Activated CD4-positive, CD25-positive, alpha-beta regulatory T cell (primary cell): ENCODE measurements around the gene OCSTAMP.

Experiments
- DNase-seq, 4 experiments: peaks; one replicate each; lab custom pipeline; 2025; lab: John Stamatoyannopoulos, UW

OCSTAMP gene

DNA sequence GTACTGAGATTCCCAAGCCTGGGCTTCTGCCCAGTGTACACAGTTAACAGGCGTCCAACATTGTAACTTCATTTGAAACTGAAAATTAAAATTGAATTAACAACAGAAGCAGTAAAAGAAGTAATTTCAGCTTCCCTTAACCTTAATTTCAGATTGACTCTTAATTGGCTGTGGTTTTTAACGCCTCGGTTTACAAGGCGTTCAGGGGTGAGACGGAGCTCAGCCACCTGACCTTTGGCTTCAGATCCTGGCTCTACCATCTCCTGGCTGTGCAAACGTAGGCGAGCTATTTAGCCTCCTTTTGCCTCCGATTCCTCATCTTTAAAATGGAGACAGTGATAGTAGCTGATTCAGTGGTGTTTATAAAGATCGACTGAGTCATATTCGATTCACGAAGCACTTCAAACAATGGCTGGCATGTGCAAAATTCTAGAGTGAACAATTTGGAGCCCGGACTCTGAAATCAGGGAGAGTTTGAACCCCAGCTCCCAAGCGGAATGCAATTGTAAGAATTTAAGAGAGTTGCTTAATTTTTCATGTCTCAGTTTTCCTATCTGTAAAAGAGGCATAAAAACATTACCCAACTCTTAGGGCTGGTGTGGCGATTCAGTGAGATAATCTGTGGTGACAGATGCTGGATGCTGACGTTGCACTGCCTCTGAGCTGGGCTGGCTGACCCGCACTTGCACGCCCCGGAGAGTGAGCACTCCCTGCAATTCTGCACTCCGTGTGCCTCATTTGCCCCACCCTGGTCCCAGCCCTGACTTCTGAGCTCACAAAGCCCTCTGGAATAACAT is 23.5 kb upstream of the OCSTAMP start:
- no peak for DNase-seq

DNA sequence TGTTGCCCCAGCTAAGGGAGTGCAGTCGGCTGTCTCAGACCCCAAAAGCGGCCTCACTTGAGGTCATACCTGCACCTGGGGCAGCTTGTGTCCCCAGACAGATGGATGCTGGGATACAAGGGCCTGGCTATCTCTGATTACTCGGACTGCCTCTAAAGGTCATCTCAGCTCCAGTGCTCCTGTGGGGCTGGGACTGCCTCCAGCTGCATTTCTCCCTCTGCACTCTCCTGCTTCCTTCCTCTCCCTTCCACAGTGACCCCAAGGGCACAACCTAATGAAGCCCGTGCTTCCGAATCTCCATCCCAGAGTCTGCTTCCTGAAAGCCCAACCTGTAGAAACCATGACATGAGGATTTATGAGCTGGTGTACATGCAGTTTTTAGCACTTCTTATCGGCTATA is 22.8 kb upstream of the OCSTAMP start:
- no peak for DNase-seq

DNA sequence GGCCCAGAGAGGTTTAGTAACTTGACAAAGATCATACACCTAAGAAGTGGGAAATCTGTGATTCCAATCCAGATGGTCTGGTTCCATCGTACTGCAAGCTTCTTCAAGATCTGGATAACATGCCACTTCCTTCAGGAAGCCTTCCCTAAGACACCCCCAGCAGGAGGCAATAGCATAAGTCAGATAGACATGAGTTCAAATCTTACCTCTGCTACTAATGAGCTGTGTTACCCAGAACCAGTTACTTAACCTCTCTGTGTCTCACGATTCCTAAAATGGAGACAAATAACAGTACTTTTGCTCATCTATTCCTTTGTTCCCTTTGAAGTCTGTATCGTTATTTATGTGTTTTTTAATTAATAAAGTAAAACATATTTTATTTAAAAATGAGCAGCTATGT is 22.3 kb upstream of the OCSTAMP start:
- no peak for DNase-seq

DNA sequence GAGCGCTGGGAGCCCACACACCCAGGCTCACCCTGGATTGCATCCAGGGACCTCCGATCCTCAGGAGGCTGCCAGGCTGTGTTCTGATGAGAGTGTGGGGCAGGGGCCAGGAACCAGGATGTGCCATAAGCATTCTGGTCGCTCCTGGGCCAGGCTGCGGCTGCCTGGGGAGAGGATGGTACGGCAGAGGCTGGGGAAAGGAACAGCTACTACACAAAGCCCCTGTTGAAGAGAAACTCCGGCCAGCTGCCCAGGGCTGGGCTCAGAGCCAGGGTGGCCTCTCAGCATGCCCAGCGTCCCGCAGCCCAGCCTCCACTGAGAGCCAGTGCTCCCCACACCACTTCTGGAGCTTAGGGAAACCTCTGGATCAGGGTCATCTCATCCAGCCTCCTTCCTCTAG is 21.7 kb upstream of the OCSTAMP start:
- DNase-seq = no peak

DNA sequence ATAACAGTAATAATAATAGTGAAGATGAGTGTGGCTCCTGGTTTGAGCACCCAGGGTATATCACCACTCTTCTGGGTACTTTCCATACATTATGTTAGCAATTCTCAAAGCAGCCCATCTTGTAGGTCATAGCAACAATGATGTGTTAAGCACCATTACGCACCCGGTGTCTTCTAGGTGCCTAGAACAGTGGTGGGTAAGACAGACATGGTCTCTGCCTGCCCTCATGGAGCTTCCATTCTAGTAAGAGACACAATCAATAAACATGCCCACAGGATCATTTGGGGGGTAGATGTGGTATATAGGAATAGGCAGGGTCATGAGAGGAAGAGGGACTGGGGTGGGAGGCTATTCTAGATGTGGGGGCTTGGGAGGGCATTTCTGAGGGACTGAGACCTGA is 21.0 kb upstream of the OCSTAMP start:
- no peak for DNase-seq

DNA sequence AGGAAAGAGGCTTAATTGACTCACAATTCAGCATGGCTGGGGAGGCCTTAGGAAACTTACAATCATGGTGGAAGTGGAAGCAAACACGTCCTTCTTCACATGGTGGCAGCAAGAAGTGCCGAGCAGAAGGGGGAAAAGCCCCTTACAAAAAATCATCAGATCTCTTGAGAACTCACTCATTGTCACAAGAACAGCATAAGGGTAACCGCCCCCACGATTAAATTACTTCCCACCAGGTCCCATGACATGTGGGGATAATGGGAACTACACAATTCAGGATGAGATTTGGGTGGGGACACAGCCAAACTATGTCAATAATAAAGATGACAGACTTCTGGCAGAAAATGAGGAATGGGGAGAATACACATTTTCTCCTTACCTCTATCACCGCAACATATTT is 20.5 kb upstream of the OCSTAMP start:
- no peak for DNase-seq

DNA sequence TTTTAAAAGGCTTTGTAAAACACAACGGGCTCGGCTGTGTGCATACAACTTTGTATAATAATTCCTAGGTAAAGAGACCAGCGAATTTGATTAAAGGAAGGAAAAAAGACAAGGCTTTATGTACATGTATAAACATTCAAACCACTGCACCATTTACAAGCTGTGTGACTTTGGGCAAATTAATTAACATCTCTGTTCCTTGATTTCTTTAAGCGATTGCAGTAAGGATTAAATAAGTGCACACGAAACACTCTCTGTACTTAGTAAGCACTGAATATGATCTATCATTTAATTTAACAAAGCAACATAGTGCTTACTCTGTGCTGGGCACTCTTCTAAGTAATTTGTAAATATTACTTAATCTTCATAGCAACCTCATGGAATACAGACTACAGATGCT is 19.5 kb upstream of the OCSTAMP start:
- no peak for DNase-seq

DNA sequence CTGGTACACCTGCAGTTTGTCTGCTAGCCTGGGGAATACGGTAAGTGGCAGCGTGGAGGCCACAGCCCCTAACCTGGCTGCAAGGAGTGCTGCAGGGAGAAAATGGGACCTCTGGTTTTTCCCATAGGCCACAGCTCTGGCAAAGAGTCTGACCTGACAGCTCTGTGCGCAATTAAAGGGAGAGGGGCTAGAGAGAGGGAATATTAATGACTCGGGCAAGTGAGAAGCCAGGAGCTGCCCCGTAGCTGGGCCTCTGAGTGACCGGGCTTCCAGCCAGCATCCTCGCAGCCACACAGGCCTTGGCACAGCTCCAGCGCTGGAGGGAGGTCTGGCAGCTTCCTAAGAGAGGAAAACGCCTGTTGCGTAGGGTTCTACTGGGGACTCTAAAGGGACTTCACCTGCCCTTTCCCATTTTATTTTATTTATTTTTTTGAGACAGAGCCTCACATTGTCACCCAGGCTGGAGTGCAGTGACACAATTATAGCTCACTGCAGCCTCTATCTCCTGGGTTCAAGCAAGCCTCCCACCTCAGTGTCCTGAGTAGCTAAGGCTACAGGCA is 18.2 kb upstream of the OCSTAMP start:
- no peak for DNase-seq

DNA sequence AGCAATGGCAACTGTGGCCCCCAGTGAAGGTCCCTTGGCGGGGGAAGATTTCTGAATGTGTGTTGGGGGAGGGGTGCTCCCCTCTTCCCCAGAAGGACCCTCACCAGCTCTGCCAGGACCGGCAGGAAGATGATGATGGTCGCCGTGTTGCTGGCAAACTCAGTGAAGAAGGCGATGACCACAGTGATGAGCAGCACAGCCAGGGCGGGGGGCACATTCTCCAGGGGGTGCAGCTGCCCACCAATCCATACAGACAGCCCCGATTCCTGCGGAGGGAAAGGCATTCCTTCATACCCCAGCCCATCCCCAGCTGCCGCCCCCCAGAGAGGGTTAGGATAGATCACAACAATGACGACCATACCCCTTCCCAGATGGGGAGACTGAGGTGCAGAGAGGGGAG is 15.7 kb upstream of the OCSTAMP start:
- DNase-seq = no peak

DNA sequence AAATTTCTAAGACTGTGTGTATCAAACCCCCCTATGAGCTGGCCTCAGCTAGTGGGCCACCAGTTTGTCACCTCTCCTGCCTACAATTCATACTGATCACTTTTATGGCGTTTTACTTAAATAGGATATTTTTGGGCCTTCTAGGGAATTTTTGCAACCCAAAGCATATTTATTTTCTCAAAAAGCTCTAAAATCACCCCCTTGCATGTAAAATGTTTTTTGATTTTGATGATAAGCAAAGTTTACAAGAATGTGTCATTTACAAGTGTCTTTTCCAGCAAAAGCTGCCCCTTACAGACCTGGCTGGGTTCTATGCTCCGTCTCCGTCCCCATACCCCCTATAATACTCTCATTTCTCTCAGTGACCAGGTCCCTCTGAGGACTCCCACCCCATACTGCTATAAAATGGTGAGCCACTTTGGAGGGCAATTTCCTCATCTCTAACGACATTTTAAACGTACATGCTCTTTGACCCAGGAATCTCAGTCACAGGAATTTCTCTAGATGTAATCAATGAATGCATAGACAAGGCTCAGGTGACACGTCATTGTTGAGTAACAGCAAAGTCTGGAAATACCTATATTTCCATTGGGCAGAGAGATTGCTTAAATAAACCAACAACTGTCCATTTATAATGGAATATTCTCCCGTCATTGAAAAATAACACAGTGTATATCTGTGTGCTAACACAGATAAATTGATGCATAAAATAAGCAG is 13.9 kb upstream of the OCSTAMP start:
- no peak for DNase-seq

DNA sequence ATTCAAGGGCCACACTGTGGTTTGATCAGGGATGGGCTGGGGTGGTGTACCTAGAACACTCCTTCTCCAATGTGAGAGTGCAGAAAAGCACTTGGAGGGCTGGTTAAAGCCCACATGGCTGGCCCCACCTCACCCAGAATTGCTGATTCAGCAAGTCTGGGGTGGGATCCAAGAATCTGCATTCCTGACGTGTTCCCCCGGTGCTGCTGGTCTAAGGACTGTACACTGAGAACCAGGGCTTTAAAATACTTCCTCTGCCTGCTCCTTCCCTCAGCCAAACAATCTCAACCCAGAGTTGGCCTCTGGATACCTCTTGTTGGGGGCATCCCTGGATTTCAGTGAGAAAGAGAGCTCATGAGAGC is 13.4 kb upstream of the OCSTAMP start:
- no peak for DNase-seq

DNA sequence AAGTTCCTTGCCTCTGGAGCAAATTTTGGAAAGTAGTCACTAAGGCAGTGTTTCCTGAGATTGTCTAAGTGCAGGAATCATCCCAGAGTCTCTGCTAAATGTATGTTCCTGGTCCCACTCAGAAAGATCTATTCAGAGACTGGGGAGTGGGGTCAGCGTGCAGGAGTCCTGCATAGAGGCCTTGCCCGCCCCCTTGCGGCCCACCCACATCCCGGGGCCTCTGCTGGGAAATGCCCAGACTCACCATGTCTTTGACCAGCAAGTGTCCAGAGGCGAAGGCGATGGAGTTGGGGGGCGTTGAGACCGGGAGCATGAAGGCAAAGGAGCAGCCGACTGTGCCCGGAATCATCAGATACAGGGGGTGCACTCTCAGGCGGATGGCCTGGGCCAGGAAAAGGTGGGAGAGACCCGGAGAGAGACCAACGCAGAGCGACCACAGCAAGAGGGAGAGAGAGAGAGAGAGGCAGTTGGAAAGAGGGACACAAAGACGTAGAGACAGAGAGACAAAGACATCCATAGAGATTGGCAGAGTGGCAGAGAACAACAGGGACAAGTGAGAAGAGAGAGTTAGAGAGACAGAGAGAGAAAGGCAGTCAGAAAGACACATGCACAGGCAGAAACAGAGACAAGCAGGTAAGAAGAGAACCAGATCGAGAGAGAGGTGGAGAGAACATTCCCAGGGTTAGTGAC is 12.9 kb upstream of the OCSTAMP start:
- no peak for DNase-seq

DNA sequence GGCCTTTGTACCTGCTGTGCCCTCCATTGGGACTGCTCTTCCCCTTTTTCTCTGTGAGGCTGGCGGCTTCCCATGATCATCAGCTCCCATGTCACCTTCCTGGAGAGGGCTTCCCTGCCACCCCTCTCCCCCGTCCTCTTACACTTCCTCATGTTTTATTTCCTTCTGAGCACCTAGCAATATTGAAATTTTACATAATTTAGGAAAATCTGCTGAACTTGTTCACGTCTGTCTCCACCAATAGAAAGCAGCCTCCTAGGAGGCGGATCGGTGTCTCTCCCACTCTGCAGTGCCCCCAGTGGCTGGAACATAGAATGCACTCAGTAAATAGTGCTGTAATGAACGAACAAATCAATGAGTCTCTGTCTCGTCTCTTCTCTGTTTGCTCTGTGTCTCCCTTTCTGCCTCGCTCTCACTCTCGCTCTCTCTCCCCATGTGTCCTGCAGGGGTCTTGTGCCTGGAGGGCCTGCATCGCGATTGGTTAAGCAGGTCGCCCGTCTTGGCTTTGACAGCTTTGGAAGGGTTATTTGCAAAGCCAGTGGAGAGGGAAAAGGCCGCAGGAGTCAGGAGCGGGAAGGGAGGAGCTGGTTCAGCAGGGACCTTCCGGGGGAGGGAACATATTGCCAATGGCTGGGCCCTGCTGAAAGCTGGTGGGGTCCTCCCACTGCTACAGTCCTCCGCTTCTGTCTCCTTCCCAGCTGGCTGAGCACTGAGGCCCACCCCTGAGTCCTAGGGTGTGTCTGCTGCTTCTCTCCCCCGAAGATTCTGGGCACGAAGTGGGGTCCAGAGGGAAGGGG is 12.1 kb upstream of the OCSTAMP start:
- peak in 3 of 4 experiments; percentile 20 to 52 (median 29) for DNase-seq

DNA sequence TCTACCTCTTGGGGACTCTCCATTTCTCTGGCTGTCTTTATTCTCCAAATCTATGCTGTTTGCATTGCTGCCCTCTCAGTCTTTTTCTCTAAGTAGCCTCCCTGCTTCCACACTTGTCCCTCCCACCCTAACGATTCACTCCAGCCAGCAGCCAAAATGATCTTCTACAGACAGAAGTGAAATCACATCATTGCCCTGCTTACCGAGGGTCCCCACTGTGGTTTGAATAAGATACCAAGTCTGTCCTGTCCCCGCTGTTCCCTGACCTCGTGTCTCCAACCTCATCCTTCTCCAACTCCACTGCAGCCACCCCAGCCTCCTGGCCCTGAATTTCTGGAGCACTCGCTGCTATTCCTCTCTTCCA is 11.5 kb upstream of the OCSTAMP start:
- no peak for DNase-seq

DNA sequence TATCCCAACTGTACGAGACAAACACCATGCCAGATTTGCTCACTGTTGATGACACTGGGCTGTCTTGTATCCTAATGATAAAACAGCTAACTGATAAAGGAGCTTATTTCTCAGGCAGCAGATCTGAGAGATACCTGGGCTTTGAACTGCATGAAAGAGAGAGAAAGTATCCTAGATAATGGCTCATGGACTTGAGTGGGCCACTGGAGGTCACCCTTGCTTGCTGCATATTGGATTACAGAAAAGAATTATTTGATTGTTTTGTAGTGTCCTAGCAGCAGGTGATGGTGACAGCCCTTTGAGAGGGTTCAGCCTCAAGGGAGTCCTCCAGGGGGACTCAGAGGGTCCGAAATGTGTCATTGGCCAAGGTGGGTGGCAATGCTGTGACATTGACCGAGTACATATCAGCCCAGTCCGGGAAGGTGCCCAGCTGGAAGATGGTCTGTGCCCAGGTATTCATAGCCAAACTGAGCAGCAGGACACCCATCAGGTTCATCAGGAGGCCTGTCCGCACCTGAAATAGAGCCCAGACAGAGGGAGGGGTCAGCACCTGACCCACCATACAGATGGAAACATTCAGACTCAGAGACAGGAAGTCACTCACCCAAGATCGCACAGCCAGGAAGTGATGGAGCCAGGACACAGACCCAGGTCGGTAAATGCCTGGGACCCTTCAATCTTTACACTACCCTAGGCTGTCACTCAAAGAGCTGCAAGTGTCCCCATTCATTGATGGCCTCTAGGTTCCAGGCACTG is 9.4 kb upstream of the OCSTAMP start:
- no peak for DNase-seq

DNA sequence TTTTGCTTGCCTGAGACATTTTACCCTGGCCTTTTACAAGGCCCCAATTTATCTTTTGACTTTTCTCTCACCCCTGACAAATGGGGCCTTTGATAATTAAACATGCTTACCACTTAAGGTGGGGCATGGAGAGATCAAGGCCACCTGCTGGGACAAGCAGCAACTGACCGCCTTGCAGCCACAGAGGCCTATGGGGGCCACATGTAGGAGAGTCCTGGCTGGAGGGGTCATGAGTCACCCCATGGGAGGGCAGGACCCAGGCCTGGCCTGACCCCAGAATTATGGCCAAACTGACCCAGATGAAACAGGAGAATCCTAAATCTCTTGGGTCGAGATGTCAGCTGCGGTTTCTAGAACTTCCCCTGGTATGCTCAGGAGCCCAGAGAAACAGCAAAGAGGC is 8.5 kb upstream of the OCSTAMP start:
- no peak for DNase-seq

DNA sequence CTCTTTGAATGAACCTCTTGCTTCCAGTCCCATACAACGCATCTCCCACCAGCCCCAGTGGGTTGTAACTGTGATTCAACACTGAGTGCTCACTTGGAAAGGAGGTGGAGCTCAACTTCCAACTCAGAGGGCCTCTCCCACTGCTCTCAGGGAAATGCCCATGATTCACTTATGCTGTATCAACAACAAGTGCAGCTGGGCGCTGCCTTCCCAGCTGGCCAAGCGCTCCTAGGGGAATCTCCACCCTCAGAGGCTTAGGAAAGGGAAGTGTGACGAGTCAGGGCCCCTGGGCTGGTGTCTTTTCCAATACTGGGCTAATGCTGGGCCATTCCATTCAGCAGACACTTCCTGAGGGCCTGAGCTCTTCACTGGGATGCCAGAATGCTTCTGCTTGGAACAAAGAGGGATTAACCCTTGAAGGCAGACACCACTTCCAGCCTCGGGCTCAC is 8.1 kb upstream of the OCSTAMP start:
- DNase-seq = no peak

DNA sequence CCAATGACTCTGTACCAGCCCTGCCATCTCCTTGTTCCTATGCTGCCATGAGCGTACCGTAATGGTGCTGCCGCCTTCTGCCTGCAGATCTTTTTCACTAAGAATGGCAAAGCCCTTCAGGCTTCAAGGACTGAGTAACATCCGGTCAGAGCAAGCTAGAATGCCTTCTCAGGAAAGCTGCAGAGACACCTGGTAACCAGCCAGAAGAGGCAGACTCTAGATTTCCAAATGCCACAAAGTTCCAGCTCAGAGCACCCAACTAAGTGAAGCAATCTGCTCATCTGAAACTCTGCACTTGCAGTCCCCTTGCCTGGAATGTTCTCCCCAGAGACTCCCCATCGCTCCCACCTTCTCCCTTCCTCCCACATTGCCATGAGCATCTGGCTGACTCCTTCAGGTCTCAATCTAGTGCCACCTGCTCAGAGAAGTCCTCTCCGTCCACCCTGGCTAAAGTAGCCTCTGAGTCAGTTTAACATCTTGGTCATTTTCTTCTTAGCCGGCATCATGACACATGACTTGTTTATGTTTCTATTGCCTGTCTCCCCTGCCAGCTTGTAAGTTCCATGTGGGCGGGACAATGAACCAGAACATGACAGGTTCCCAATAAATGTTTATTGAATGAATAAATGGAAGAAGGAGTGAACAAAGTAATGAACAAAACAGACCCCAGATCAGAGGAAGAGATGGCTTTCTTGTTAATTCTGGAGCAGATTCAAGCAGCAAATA is 6.9 kb upstream of the OCSTAMP start:
- no peak for DNase-seq

DNA sequence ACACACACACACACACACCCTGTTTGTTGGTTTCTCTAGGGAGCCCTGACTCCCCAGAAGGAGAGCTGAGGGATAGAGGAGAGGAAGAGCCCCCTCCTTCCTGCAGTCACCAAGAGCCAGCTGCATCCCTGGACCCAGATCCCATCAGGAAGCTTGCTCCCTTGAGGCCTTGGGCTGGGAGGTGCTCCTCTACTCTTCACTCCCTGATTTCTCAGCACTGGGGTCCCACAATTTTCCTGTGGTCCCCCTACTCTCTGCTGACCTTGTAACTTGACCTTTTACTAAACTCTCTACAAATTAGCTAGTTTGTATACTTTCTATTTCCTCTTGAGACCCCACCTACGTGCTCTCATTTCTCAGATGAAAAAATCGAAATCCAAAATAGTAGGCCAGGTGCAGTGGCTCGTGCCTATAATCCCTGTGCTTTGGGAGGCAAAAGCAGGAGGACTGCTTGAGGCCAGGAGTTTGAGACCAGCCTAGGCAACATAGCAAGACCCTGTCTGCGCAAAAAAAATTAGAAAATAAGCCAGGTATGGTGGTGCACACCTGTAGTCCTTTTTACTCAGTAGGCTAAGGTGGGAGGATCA is 5.0 kb upstream of the OCSTAMP start:
- no peak for DNase-seq

DNA sequence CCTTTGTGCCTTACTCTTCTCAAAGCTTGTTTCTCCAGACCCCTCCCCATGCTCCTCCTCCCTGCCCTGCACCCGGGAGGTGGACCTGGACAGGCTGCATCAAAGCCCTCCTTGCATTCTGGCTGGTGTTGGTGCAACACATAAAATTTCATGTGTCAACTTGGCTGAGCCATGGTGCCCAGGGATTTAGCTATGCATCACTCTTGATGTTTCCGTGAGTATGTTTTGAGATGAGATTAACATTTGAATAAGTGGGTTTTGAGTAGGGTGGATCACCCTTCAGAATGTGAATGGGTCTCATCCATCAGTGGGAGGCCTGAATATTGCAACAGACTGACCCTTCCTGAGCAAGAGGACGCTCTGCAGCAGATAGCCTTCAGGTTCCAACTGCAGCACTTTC is 4.4 kb upstream of the OCSTAMP start:
- no peak for DNase-seq
